Measurements from ENCODE around the gene STK32B.

Gene STK32B

GRCh38 chr4:5547651-5548249 lies 496.5 kb downstream of the STK32B start:
- H3K27ac ChIP-seq, result no peak overlapping the region
- no peak for TF ChIP-seq CTCF (conservative IDR thresholded peaks at IDR 0.05)
